ENCODE measurements around the gene RIMOC1.

The RIMOC1 gene

GRCh38 chr5:41892031-41892430, 12.1 kb upstream of the RIMOC1 start:
- no peak for TF ChIP-seq CTCF (conservative IDR thresholded peaks at IDR 0.05; ENCODE audit: low read depth, low read length)
- Histone ChIP-seq H3K9ac (no peak overlapping the region), H3K4me3 (IDR thresholded peaks at IDR 0.05; ENCODE audit: insufficient read depth, low read depth, low read length) (no peak overlapping the region), H3K36me3 (ENCODE audit: insufficient read depth) (no peaks in the 10 kb centered on the region), H4K20me1 (ENCODE audit: insufficient read depth) (no peaks in the 10 kb centered on the region), H3K27me3 (ENCODE audit: insufficient read depth, low read depth) (no peaks in the 10 kb centered on the region), H3K79me2 (ENCODE audit: insufficient read depth, low read depth) (no peaks in the 10 kb centered on the region), H3K27ac (peak overlapping the region; percentile 47; the same call in 1 of the 2 replicates), H2AFZ (ENCODE audit: low read depth) (no peak overlapping the region), H3K4me2 (peak overlapping the region; percentile 50; the same call in 1 of the 2 replicates), H3K4me1 (ENCODE audit: low read depth, poor library complexity, severe bottlenecking) (peaks cover 44% of the 10 kb centered on the region)

- Histone ChIP-seq H3K4me2 (peak overlapping the region; percentile 71), H3K27ac (no peak overlapping the region), H2AFZ (ENCODE audit: low read depth) (peak overlapping the region; percentile 22; the same call in 1 of the 2 replicates), H4K20me1 (ENCODE audit: insufficient read depth) (no peaks in the 10 kb centered on the region), H3K36me3 (ENCODE audit: insufficient read depth) (no peaks in the 10 kb centered on the region), H3K79me2 (ENCODE audit: insufficient read depth, low read depth) (no peaks in the 10 kb centered on the region), H3K4me1 (ENCODE audit: low read depth, poor library complexity, severe bottlenecking) (peaks cover 44% of the 10 kb centered on the region), H3K9ac (no peak overlapping the region), H3K27me3 (ENCODE audit: insufficient read depth, low read depth) (no peaks in the 10 kb centered on the region), H3K4me3 (IDR thresholded peaks at IDR 0.05; ENCODE audit: insufficient read depth, low read depth, low read length) (no peak overlapping the region)
- no peak for TF ChIP-seq CTCF (conservative IDR thresholded peaks at IDR 0.05; ENCODE audit: low read depth, low read length)
These were observed 10.9 kb upstream of the RIMOC1 start for GRCh38 chr5:41893074-41893851.

DNA sequence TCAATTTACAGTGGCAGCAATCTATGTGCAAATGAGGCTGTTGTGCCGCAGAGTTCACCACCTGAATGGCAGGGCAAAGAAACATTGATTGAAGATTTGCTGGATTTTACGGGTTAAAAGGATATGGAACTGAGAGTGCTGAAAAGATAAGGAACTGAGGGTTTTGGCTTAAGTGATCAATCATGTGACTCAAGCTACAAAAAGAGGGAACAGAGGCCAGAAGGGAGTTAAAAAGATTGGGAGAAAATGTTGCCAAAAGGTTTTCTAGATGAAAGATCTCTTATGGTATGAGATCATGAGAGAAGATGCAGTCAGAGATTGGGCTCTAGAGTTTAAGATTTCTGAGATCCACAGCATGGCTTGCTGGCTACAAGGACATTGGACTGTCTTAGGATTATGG, 7.9 kb upstream of the RIMOC1 start:
- Histone ChIP-seq H3K36me3 (ENCODE audit: insufficient read depth) (no peaks in the 10 kb centered on the region), H3K4me2 (no peak overlapping the region), H3K4me1 (ENCODE audit: low read depth, poor library complexity, severe bottlenecking) (peaks cover 30% of the 10 kb centered on the region), H3K79me2 (ENCODE audit: insufficient read depth, low read depth) (no peaks in the 10 kb centered on the region), H3K27ac (no peak overlapping the region), H4K20me1 (ENCODE audit: insufficient read depth) (no peaks in the 10 kb centered on the region), H2AFZ (ENCODE audit: low read depth) (no peak overlapping the region), H3K4me3 (IDR thresholded peaks at IDR 0.05; ENCODE audit: insufficient read depth, low read depth, low read length) (no peak overlapping the region), H3K27me3 (ENCODE audit: insufficient read depth, low read depth) (no peaks in the 10 kb centered on the region), H3K9ac (no peak overlapping the region)
- TF ChIP-seq CTCF (conservative IDR thresholded peaks at IDR 0.05; ENCODE audit: low read depth, low read length) = no peak

- H3K27ac ChIP-seq = peak overlapping the region; percentile 27; the same call in 1 of the 2 replicates
- 0 out of 2 replicates have a peak, but pooled peaks cover 3% of the 10 kb centered on the region for H4K20me1 ChIP-seq (ENCODE audit: insufficient read depth)
- TF ChIP-seq CTCF (conservative IDR thresholded peaks at IDR 0.05; ENCODE audit: low read depth, low read length) = no peak
- H3K79me2 ChIP-seq (ENCODE audit: insufficient read depth, low read depth) = peaks cover 25% of the 10 kb centered on the region; the same call in 1 of the 2 replicates
- H3K9ac ChIP-seq = peak overlapping the region; percentile 33; the same call in 1 of the 2 replicates
- no peaks in the 10 kb centered on the region for H3K27me3 ChIP-seq (ENCODE audit: insufficient read depth, low read depth)
- H2AFZ ChIP-seq (ENCODE audit: low read depth) = peak overlapping the region; percentile 70
- no peak overlapping the region for H3K4me3 ChIP-seq (IDR thresholded peaks at IDR 0.05; ENCODE audit: insufficient read depth, low read depth, low read length)
- peaks cover 25% of the 10 kb centered on the region for H3K4me1 ChIP-seq (ENCODE audit: low read depth, poor library complexity, severe bottlenecking)
- peak overlapping the region; percentile 75 for H3K4me2 ChIP-seq
- no peaks in the 10 kb centered on the region for H3K36me3 ChIP-seq (ENCODE audit: insufficient read depth)
These were observed 707 bp upstream of the RIMOC1 start for GRCh38 chr5:41903382-41903891.

Data from KMS-11 (cell line).